MM.1S (cell line): ENCODE measurements around the gene COMP.

ENCODE experiments used
- DNase-seq: peaks from one replicate; pipeline ENCODE4 v3.0.0-alpha.2; 2015
- H2AFZ ChIP-seq: fragments of 300-600 bp; sonication (generic); 2 replicates; pipeline ENCODE4 v1.6.0; 2016; ENCODE audit warnings: antibody characterized with exemption, low read length
- H3F3A ChIP-seq: fragments of 300-600 bp; sonication (generic); 2 replicates; pipeline ENCODE4 v1.6.1; 2016; ENCODE audit warnings: mild to moderate bottlenecking, antibody characterized with exemption, low read length, moderate library complexity, mixed read lengths; ENCODE audit not compliant: insufficient read depth
- H3K27ac ChIP-seq: fragments of 300-600 bp; sonication (generic); 2 replicates; pipeline ENCODE4 v1.5.1; 2016; ENCODE audit warnings: mild to moderate bottlenecking, low read length
- H3K27me3 ChIP-seq: fragments of 300-600 bp; sonication (generic); replicated peaks from 2 replicates; pipeline ENCODE4 v1.6.0; 2016; ENCODE audit warnings: low read length; ENCODE audit not compliant: insufficient read depth
- H3K36me3 ChIP-seq: fragments of 300-600 bp; sonication (generic); replicated peaks from 2 replicates; pipeline ENCODE4 v1.6.1; 2016; ENCODE audit warnings: mild to moderate bottlenecking, low read length, mixed read lengths; ENCODE audit not compliant: insufficient read depth
- H3K4me1 ChIP-seq: fragments of 300-600 bp; sonication (generic); 2 replicates; pipeline ENCODE4 v1.6.1; 2016; ENCODE audit warnings: low read length, mixed read lengths
- H3K4me2 ChIP-seq: fragments of 300-600 bp; sonication (generic); 2 replicates; pipeline ENCODE4 v1.6.0; 2016; ENCODE audit warnings: low read depth, low read length
- H3K4me3 ChIP-seq: fragments of 300-600 bp; sonication (generic); 2 replicates; pipeline ENCODE4 v1.5.1; 2016; ENCODE audit warnings: low read length, mixed read lengths
- H3K79me2 ChIP-seq: fragments of 300-600 bp; sonication (generic); 2 replicates; pipeline ENCODE4 v1.6.1; 2016; ENCODE audit warnings: mixed run types, low read length, mixed read lengths
- H3K9ac ChIP-seq: fragments of 300-600 bp; sonication (generic); 2 replicates; pipeline ENCODE4 v1.6.1; 2016; ENCODE audit warnings: low read length, mixed read lengths
- H3K9me2 ChIP-seq: fragments of 300-600 bp; sonication (generic); replicated peaks from 2 replicates; pipeline ENCODE4 v1.6.1; 2016; ENCODE audit warnings: mild to moderate bottlenecking, low read length, mixed read lengths; ENCODE audit not compliant: insufficient read depth
- H3K9me3 ChIP-seq: fragments of 300-600 bp; sonication (generic); replicated peaks from 2 replicates; pipeline ENCODE4 v1.6.1; 2016; ENCODE audit warnings: mild to moderate bottlenecking, low read length, mixed read lengths; ENCODE audit not compliant: insufficient read depth
- H4K20me1 ChIP-seq: fragments of 300-600 bp; sonication (generic); 2 replicates; pipeline ENCODE4 v1.6.1; 2016; ENCODE audit warnings: mild to moderate bottlenecking, low read length, moderate library complexity, mixed read lengths; ENCODE audit not compliant: insufficient read depth
- CTCF ChIP-seq: fragments of 300-600 bp; sonication (generic); IDR thresholded peaks from 2 replicates; pipeline ENCODE4 v1.5.1; 2016; ENCODE audit warnings: antibody characterized with exemption, low read length, mixed read lengths
- EZH2 ChIP-seq: fragments of 300-600 bp; sonication (generic); optimal IDR thresholded peaks from 2 replicates; pipeline ENCODE3; 2017; ENCODE audit warnings: low read depth, mild to moderate bottlenecking, antibody characterized with exemption, low read length, mixed read lengths
- EZH2phosphoT487 ChIP-seq: fragments of 300-600 bp; sonication (generic); IDR thresholded peaks from 2 replicates; pipeline ENCODE4 v1.6.1; 2018; ENCODE audit warnings: antibody characterized with exemption, low read length

COMP gene

GRCh38 chr19:18761531-18762110 lies 29.5 kb downstream of the COMP start:
- no peak overlapping the region for H3K4me2 ChIP-seq
- H4K20me1 ChIP-seq = no peaks in the 10 kb centered on the region
- H3K79me2 ChIP-seq = no peaks in the 10 kb centered on the region
- H3K4me1 ChIP-seq = peaks cover 8% of the 10 kb centered on the region
- TF ChIP-seq CTCF = no peak
- TF ChIP-seq EZH2 = no peak
- TF ChIP-seq EZH2phosphoT487 = no peak
- no peaks in the 10 kb centered on the region for H3K9me3 ChIP-seq
- no peak overlapping the region for H3K4me3 ChIP-seq
- DNase-seq = no peak
- H3K27me3 ChIP-seq = no peaks in the 10 kb centered on the region
- H3K9me2 ChIP-seq = no peaks in the 10 kb centered on the region
- no peaks in the 10 kb centered on the region for H3K36me3 ChIP-seq
- no peak overlapping the region for H3K27ac ChIP-seq
- H3F3A ChIP-seq = no peaks in the 10 kb centered on the region
- H2AFZ ChIP-seq = no peak overlapping the region
- no peak overlapping the region for H3K9ac ChIP-seq

- Histone ChIP-seq H3K36me3 (no peaks in the 10 kb centered on the region), H2AFZ (no peak overlapping the region), H4K20me1 (no peaks in the 10 kb centered on the region), H3K27me3 (no peaks in the 10 kb centered on the region), H3K4me2 (no peak overlapping the region), H3K9me2 (no peaks in the 10 kb centered on the region), H3F3A (no peaks in the 10 kb centered on the region), H3K4me1 (peaks cover 8% of the 10 kb centered on the region), H3K4me3 (no peak overlapping the region), H3K79me2 (no peaks in the 10 kb centered on the region), H3K27ac (no peak overlapping the region), H3K9me3 (no peaks in the 10 kb centered on the region), H3K9ac (no peak overlapping the region)
- no peak for DNase-seq
- no peak for TF ChIP-seq EZH2phosphoT487
- no peak for TF ChIP-seq EZH2
- TF ChIP-seq CTCF = no peak
These were observed 30.4 kb downstream of the COMP start for GRCh38 chr19:18760440-18761383.

GRCh38 chr19:18759995-18760426 lies 31.1 kb downstream of the COMP start:
- Histone ChIP-seq H3K9ac (no peak overlapping the region), H3K9me3 (no peaks in the 10 kb centered on the region), H3K27me3 (no peaks in the 10 kb centered on the region), H3K4me1 (peaks cover 5% of the 10 kb centered on the region), H2AFZ (no peak overlapping the region), H3K4me2 (no peak overlapping the region), H3K36me3 (no peaks in the 10 kb centered on the region), H3K9me2 (no peaks in the 10 kb centered on the region), H3K27ac (no peak overlapping the region), H4K20me1 (no peaks in the 10 kb centered on the region), H3K4me3 (no peak overlapping the region), H3K79me2 (no peaks in the 10 kb centered on the region), H3F3A (no peaks in the 10 kb centered on the region)
- TF ChIP-seq EZH2 = no peak
- TF ChIP-seq EZH2phosphoT487 = no peak
- no peak for TF ChIP-seq CTCF
- DNase-seq = no peak
